Endothelial cell (in vitro differentiated cells): ENCODE results near the gene MSRB1. TPM values are rescaled to one million over a fixed set of nuclear protein-coding genes. Genes with fewer than 3 reads are reported as not detected.

Experiments used
- DNase-seq: peaks from one replicate; pipeline ENCODE4 v3.0.0; 2021; ENCODE audit warnings: low spot score
- H3K27ac Mint-ChIP-seq: one replicate; pipeline ENCODE4 v1.8.0; 2021; ENCODE audit warnings: mixed read lengths, inconsistent platforms; ENCODE audit not compliant: unreplicated experiment
- H3K27me3 Mint-ChIP-seq: one replicate; pipeline ENCODE4 v1.8.0; 2021; ENCODE audit warnings: mild to moderate bottlenecking, moderate library complexity, mixed read lengths, inconsistent platforms; ENCODE audit not compliant: unreplicated experiment
- H3K36me3 Mint-ChIP-seq: one replicate; pipeline ENCODE4 v1.8.0; 2021; ENCODE audit warnings: mild to moderate bottlenecking, low read depth, mixed read lengths, inconsistent platforms; ENCODE audit not compliant: unreplicated experiment
- H3K4me1 Mint-ChIP-seq: one replicate; pipeline ENCODE4 v1.8.0; 2021; ENCODE audit warnings: mild to moderate bottlenecking, mixed read lengths, inconsistent platforms; ENCODE audit not compliant: unreplicated experiment
- H3K4me3 Mint-ChIP-seq: one replicate; pipeline ENCODE4 v1.8.0; 2021; ENCODE audit warnings: mild to moderate bottlenecking, mixed read lengths, inconsistent platforms; ENCODE audit not compliant: unreplicated experiment
- H3K9me3 Mint-ChIP-seq: one replicate; pipeline ENCODE4 v1.8.0; 2021; ENCODE audit warnings: mixed read lengths, inconsistent platforms; ENCODE audit not compliant: unreplicated experiment
- total RNA-seq: library from RNA; stranded (reverse); fragmentation: NEBNext Ultra II Directional; extraction: Animal tissue kit (Norgen Biotek cat#: 25700); gene quantifications from one replicate; pipeline ENCODE4 v1.2.1, GENCODE V29; 2021; ENCODE audit not compliant: unreplicated experiment
- TF ChIP-seq, protein P1 (sequence below): fragments of 200-600 bp; sonication (generic); IDR thresholded peaks from one replicate; pipeline ENCODE4 v1.5.0; 2021; ENCODE audit warnings: antibody characterized with exemption; ENCODE audit not compliant: unreplicated experiment

Gene MSRB1
- total RNA-seq, 1 donor from 2014 or later = 18.1 TPM

- Mint-ChIP-seq H3K4me3 (peak overlapping the region; percentile 37), H3K4me1 (peaks cover 4% of the 10 kb centered on the region), H3K36me3 (peaks cover 9% of the 10 kb centered on the region), H3K27ac (no peak overlapping the region), H3K9me3 (no peaks in the 10 kb centered on the region), H3K27me3 (peaks cover 22% of the 10 kb centered on the region)
- DNase-seq = no peak
- TF ChIP-seq, protein P1, sequence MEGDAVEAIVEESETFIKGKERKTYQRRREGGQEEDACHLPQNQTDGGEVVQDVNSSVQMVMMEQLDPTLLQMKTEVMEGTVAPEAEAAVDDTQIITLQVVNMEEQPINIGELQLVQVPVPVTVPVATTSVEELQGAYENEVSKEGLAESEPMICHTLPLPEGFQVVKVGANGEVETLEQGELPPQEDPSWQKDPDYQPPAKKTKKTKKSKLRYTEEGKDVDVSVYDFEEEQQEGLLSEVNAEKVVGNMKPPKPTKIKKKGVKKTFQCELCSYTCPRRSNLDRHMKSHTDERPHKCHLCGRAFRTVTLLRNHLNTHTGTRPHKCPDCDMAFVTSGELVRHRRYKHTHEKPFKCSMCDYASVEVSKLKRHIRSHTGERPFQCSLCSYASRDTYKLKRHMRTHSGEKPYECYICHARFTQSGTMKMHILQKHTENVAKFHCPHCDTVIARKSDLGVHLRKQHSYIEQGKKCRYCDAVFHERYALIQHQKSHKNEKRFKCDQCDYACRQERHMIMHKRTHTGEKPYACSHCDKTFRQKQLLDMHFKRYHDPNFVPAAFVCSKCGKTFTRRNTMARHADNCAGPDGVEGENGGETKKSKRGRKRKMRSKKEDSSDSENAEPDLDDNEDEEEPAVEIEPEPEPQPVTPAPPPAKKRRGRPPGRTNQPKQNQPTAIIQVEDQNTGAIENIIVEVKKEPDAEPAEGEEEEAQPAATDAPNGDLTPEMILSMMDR = no peak
Measured at GRCh38 chr16:1990351-1991134, 47.5 kb upstream of the MSRB1 start.

DNA sequence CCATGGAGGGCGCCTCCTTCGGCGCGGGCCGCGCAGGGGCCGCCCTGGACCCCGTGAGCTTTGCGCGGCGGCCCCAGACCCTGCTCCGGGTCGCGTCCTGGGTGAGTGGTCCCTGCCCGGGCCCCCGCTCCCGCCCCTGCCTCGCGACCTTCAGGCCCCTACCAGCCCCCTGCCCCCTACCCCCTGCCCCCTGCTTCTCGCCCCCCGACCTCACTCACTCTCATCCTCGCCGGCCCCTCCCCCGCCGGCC lies 47.0 kb upstream of the MSRB1 start:
- no peak for DNase-seq

GRCh38 chr16:1989209-1990100 lies 46.5 kb upstream of the MSRB1 start, which contains the start of gene SYNGR3:
SYNGR3 (plus strand) TSS chr16:1989970; CDS start chr16:1990103, 133 bp downstream.
- peaks cover 7% of the 10 kb centered on the region for H3K4me1 Mint-ChIP-seq
- peaks cover 5% of the 10 kb centered on the region for H3K36me3 Mint-ChIP-seq
- H3K27me3 Mint-ChIP-seq = peaks cover 27% of the 10 kb centered on the region
- H3K27ac Mint-ChIP-seq = no peak within 1 kb of the TSS
- H3K9me3 Mint-ChIP-seq = no peaks in the 10 kb centered on the region
- peak within 1 kb of the TSS; percentile 48 for H3K4me3 Mint-ChIP-seq
- DNase-seq = no peak
- TF ChIP-seq, protein P1 = no peak

More for the DNA sequence above, 47.0 kb upstream of the MSRB1 start:
- TF ChIP-seq, protein P1 = no peak
- Mint-ChIP-seq H3K9me3 (no peaks in the 10 kb centered on the region), H3K27me3 (peaks cover 26% of the 10 kb centered on the region), H3K36me3 (peaks cover 5% of the 10 kb centered on the region), H3K27ac (no peak overlapping the region), H3K4me1 (peaks cover 4% of the 10 kb centered on the region), H3K4me3 (no peak overlapping the region)

- H3K27ac Mint-ChIP-seq = no peak overlapping the region
- H3K4me3 Mint-ChIP-seq = peak overlapping the region; percentile 42
- H3K9me3 Mint-ChIP-seq = no peaks in the 10 kb centered on the region
- DNase-seq = no peak
- H3K36me3 Mint-ChIP-seq = peaks cover 5% of the 10 kb centered on the region
- peaks cover 13% of the 10 kb centered on the region for H3K4me1 Mint-ChIP-seq
- TF ChIP-seq, protein P1 = no peak
- H3K27me3 Mint-ChIP-seq = peaks cover 33% of the 10 kb centered on the region
Measured at GRCh38 chr16:1987198-1987597, 44.2 kb upstream of the MSRB1 start.
